A673 (cell line): ENCODE data around the gene NACAD.

Experiments
- EZH2 ChIP-seq: fragments of 200-600 bp; sonication (generic); IDR thresholded peaks from 2 replicates; pipeline ENCODE4 v1.6.1; 2017; ENCODE audit warnings: borderline replicate concordance, low read depth, mild to moderate bottlenecking, mixed read lengths, antibody characterized with exemption, low read length; ENCODE audit not compliant: poor library complexity, severe bottlenecking
- TF ChIP-seq, protein P1 (sequence below): fragments of 300-800, 200-600 bp; sonication (generic); conservative IDR thresholded peaks from 2 replicates; pipeline ENCODE4 v1.5.1; 2017; ENCODE audit warnings: low read depth, mild to moderate bottlenecking, antibody characterized with exemption, low read length, moderate library complexity, mixed read lengths

DNA sequence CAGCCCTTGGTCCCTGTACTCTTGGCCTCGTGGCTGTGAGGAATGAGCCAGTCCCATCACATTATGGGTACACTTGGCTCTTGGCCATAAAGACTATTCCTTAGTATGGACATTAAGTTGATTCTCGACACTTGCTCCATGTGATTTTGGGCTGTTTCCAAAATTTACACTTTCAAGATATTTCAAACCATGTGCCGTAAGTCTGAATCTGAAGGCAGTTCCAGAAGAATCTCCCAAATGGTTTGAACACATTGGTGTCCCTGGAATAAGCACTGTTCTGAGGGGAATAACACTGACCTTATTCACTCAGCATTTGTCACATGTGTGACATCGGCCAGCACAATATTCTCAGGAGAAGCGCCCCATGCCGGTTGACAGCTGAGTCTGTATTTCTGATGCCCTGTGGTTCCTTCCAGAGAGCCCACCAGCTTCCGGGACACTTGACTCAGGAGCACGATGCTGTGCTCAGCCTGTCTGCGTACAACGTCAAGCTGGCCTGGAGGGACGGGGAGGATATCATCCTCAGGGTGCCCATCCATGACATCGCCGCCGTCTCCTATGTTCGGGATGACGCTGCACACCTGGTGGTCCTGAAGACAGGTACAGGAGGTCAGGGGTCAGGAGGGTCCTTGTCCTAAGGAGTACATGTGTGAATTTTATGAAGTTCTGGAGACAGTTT lies 24.6 kb downstream of the NACAD start:
- TF ChIP-seq, protein P1, sequence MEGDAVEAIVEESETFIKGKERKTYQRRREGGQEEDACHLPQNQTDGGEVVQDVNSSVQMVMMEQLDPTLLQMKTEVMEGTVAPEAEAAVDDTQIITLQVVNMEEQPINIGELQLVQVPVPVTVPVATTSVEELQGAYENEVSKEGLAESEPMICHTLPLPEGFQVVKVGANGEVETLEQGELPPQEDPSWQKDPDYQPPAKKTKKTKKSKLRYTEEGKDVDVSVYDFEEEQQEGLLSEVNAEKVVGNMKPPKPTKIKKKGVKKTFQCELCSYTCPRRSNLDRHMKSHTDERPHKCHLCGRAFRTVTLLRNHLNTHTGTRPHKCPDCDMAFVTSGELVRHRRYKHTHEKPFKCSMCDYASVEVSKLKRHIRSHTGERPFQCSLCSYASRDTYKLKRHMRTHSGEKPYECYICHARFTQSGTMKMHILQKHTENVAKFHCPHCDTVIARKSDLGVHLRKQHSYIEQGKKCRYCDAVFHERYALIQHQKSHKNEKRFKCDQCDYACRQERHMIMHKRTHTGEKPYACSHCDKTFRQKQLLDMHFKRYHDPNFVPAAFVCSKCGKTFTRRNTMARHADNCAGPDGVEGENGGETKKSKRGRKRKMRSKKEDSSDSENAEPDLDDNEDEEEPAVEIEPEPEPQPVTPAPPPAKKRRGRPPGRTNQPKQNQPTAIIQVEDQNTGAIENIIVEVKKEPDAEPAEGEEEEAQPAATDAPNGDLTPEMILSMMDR = no peak
- no peak for TF ChIP-seq EZH2
